Measurements from ENCODE around the gene KIF11. TPM values are rescaled to one million over a fixed set of nuclear protein-coding genes. Genes with fewer than 3 reads are reported as not detected.

KIF11 gene
- total RNA-seq, 1 donor from 2014 or later: 7.1 TPM

GRCh38 chr10:92615515-92615914 is 22.6 kb downstream of the KIF11 start:
- Mint-ChIP-seq H3K36me3 (ENCODE audit: low read depth) (peaks cover 5% of the 10 kb centered on the region), H3K4me1 (ENCODE audit: low read depth) (no peaks in the 10 kb centered on the region), H3K27ac (ENCODE audit: unreplicated experiment) (no peak overlapping the region), H3K4me3 (ENCODE audit: unreplicated experiment) (no peak overlapping the region), H3K27me3 (ENCODE audit: low read depth) (no peaks in the 10 kb centered on the region), H3K9me3 (ENCODE audit: low read depth) (no peaks in the 10 kb centered on the region)
- DNase-seq (ENCODE audit: low spot score): no peak
- no peak for TF ChIP-seq CTCF (IDR thresholded peaks at IDR 0.05)

GRCh38 chr10:92619368-92619767 is 26.4 kb downstream of the KIF11 start:
- DNase-seq (ENCODE audit: low spot score): no peak
- TF ChIP-seq CTCF (IDR thresholded peaks at IDR 0.05): no peak

GRCh38 chr10:92627845-92628480 is 35.0 kb downstream of the KIF11 start:
- Mint-ChIP-seq H3K4me3 (ENCODE audit: unreplicated experiment) (no peak overlapping the region), H3K27me3 (ENCODE audit: low read depth) (no peaks in the 10 kb centered on the region), H3K4me1 (ENCODE audit: low read depth) (no peaks in the 10 kb centered on the region), H3K36me3 (ENCODE audit: low read depth) (peaks cover 3% of the 10 kb centered on the region), H3K9me3 (ENCODE audit: low read depth) (peaks cover 2% of the 10 kb centered on the region), H3K27ac (ENCODE audit: unreplicated experiment) (no peak overlapping the region)
- DNase-seq (ENCODE audit: low spot score): no peak
- no peak for TF ChIP-seq CTCF (IDR thresholded peaks at IDR 0.05)

More at GRCh38 chr10:92619368-92619767, 26.4 kb downstream of the KIF11 start:
- H3K4me1 Mint-ChIP-seq (ENCODE audit: low read depth): no peaks in the 10 kb centered on the region
- H3K9me3 Mint-ChIP-seq (ENCODE audit: low read depth): peaks cover under 1% of the 10 kb centered on the region
- H3K27me3 Mint-ChIP-seq (ENCODE audit: low read depth): no peaks in the 10 kb centered on the region
- H3K4me3 Mint-ChIP-seq (ENCODE audit: unreplicated experiment): no peak overlapping the region
- no peak overlapping the region for H3K27ac Mint-ChIP-seq (ENCODE audit: unreplicated experiment)
- peaks cover 5% of the 10 kb centered on the region for H3K36me3 Mint-ChIP-seq (ENCODE audit: low read depth)

- no peak overlapping the region for H3K4me3 Mint-ChIP-seq (ENCODE audit: unreplicated experiment)
- H3K9me3 Mint-ChIP-seq (ENCODE audit: low read depth): no peaks in the 10 kb centered on the region
- H3K27me3 Mint-ChIP-seq (ENCODE audit: low read depth): no peaks in the 10 kb centered on the region
- no peaks in the 10 kb centered on the region for H3K4me1 Mint-ChIP-seq (ENCODE audit: low read depth)
- TF ChIP-seq CTCF (IDR thresholded peaks at IDR 0.05): no peak
- no peak overlapping the region for H3K27ac Mint-ChIP-seq (ENCODE audit: unreplicated experiment)
- peaks cover 4% of the 10 kb centered on the region for H3K36me3 Mint-ChIP-seq (ENCODE audit: low read depth)
- no peak for DNase-seq (ENCODE audit: low spot score)
Observed at GRCh38 chr10:92629945-92630344, 37.0 kb downstream of the KIF11 start.

- no peak overlapping the region for H3K27ac Mint-ChIP-seq (ENCODE audit: unreplicated experiment)
- no peak for TF ChIP-seq CTCF (IDR thresholded peaks at IDR 0.05)
- H3K4me3 Mint-ChIP-seq (ENCODE audit: unreplicated experiment): no peak overlapping the region
Observed at GRCh38 chr10:92638037-92638436, 45.1 kb downstream of the KIF11 start.

More at GRCh38 chr10:92638037-92638436, 45.1 kb downstream of the KIF11 start:
- Mint-ChIP-seq H3K27me3 (ENCODE audit: low read depth) (no peaks in the 10 kb centered on the region), H3K36me3 (ENCODE audit: low read depth) (peaks cover 2% of the 10 kb centered on the region), H3K9me3 (ENCODE audit: low read depth) (peaks cover 7% of the 10 kb centered on the region), H3K4me1 (ENCODE audit: low read depth) (peaks cover 8% of the 10 kb centered on the region)
- no peak for DNase-seq (ENCODE audit: low spot score)

Measured in chondrocyte (in vitro differentiated cells).